PC-9 (cell line): ENCODE data around the gene TMEM270.
"Not testable (repeated sequence)": the region's sequence is repeated elsewhere in the genome, so short reads cannot be mapped to it uniquely, and the experiment has no call there.

Source experiments
- EZH2 ChIP-seq: fragments of 200-600 bp; sonication (generic); IDR thresholded peaks from 2 replicates; pipeline ENCODE4 v1.8.0; 2017; ENCODE audit warnings: antibody characterized with exemption, low read depth
- TF ChIP-seq, protein P1 (sequence below): fragments of 200-600 bp; sonication (generic); conservative IDR thresholded peaks from 2 replicates; pipeline ENCODE4 v1.6.1; 2017; ENCODE audit warnings: mixed run types, antibody characterized with exemption, mild to moderate bottlenecking, moderate library complexity

DNA sequence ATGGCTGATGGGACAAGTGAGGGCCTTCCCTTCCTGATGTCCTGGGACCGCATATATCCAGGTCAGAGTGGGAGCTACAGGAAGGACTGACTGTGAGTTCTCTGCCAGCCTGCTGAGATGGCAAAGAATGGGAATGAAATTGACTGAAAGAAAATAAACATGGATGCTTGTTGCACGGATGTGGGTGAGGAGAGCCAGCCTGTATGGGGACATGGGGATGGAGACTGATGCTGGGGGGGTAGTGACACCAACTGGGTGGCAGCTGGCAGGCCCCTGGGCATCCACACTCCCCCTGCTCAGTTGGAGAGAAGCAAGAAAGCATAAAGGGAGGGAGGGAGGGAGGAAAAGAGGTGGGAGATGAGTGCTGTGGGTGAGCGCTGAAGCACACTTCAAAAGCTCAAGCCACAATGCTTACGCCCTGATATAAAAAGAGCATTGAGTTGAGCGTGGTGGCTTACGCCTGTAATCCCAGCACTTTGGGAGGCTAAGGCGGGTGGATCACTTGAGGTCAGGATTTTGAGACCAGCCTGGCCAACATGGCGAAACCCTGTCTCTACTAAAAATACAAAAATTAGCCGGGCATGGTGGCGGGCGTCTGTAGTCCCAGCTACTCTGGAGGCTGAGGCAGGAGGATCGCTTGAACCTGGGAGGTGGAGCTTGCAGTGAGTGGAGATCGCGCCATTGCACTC lies 39.2 kb upstream of the TMEM270 start:
- TF ChIP-seq, protein P1, sequence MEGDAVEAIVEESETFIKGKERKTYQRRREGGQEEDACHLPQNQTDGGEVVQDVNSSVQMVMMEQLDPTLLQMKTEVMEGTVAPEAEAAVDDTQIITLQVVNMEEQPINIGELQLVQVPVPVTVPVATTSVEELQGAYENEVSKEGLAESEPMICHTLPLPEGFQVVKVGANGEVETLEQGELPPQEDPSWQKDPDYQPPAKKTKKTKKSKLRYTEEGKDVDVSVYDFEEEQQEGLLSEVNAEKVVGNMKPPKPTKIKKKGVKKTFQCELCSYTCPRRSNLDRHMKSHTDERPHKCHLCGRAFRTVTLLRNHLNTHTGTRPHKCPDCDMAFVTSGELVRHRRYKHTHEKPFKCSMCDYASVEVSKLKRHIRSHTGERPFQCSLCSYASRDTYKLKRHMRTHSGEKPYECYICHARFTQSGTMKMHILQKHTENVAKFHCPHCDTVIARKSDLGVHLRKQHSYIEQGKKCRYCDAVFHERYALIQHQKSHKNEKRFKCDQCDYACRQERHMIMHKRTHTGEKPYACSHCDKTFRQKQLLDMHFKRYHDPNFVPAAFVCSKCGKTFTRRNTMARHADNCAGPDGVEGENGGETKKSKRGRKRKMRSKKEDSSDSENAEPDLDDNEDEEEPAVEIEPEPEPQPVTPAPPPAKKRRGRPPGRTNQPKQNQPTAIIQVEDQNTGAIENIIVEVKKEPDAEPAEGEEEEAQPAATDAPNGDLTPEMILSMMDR = not testable (repeated sequence)
- not testable (repeated sequence) for TF ChIP-seq EZH2
